ENCODE data around the gene MATCAP1. TPM values are rescaled to one million over a fixed set of nuclear protein-coding genes. Genes with fewer than 3 reads are reported as not detected.

Gene MATCAP1
- total RNA-seq, 1 experiment from 2014 or later, result 33.9 TPM

- H3K4me1 ChIP-seq (ENCODE audit: insufficient read depth, low read length, poor library complexity, severe bottlenecking), result no peaks in the 10 kb centered on the region
- no peak for TF ChIP-seq EZH2 (IDR thresholded peaks at IDR 0.05; ENCODE audit: borderline replicate concordance, low read depth, low read length, poor library complexity, severe bottlenecking)
- TF ChIP-seq CTCF (conservative IDR thresholded peaks at IDR 0.05; ENCODE audit: low read depth, low read length), result no peak
- DNase-seq (ENCODE audit: low spot score), result no peak
- POLR2A ChIA-PET (ENCODE audit: low non-redundant PET), result no interaction called here
- no peaks in the 10 kb centered on the region for H3K9me3 ChIP-seq (ENCODE audit: low read depth, low read length, poor library complexity, severe bottlenecking)
- no TSS peak for BruUV-seq (replicated peaks)
- CTCF ChIA-PET, result interaction anchor here (0.8 kb wide), 1 partner anchor 10 kb away, joined by 4 read pairs; no protein-coding TSS in a partner anchor
- intact Hi-C loops (cut with micrococcal nuclease; ENCODE audit: unreplicated experiment), result no loop called here
- H3K36me3 ChIP-seq (ENCODE audit: insufficient read depth, low read length, poor library complexity, severe bottlenecking), result peaks cover 85% of the 10 kb centered on the region
- no peaks in the 10 kb centered on the region for H3K27me3 ChIP-seq (replicated peaks; ENCODE audit: insufficient read depth, low read depth, low read length, poor library complexity)
- H3K4me3 ChIP-seq (ENCODE audit: low read depth, low read length, poor library complexity, severe bottlenecking), result no peak overlapping the region
- no peak overlapping the region for H3K27ac ChIP-seq (ENCODE audit: low read depth, low read length, poor library complexity, severe bottlenecking)
These were observed 38.8 kb downstream of the MATCAP1 start for GRCh38 chr16:67144943-67145342.

GRCh38 chr16:67142342-67142741, 41.4 kb downstream of the MATCAP1 start:
- Histone ChIP-seq H3K9me3 (ENCODE audit: low read depth, low read length, poor library complexity, severe bottlenecking) (no peaks in the 10 kb centered on the region), H3K4me3 (ENCODE audit: low read depth, low read length, poor library complexity, severe bottlenecking) (no peak overlapping the region), H3K27me3 (replicated peaks; ENCODE audit: insufficient read depth, low read depth, low read length, poor library complexity) (no peaks in the 10 kb centered on the region), H3K4me1 (ENCODE audit: insufficient read depth, low read length, poor library complexity, severe bottlenecking) (no peaks in the 10 kb centered on the region), H3K36me3 (ENCODE audit: insufficient read depth, low read length, poor library complexity, severe bottlenecking) (peaks cover 75% of the 10 kb centered on the region), H3K27ac (ENCODE audit: low read depth, low read length, poor library complexity, severe bottlenecking) (no peak overlapping the region)
- no peak for TF ChIP-seq CTCF (conservative IDR thresholded peaks at IDR 0.05; ENCODE audit: low read depth, low read length)
- no peak for TF ChIP-seq EZH2 (IDR thresholded peaks at IDR 0.05; ENCODE audit: borderline replicate concordance, low read depth, low read length, poor library complexity, severe bottlenecking)
- CTCF ChIA-PET, result no interaction called here
- BruUV-seq (replicated peaks), result no TSS peak
- no peak for DNase-seq (ENCODE audit: low spot score)
- intact Hi-C loops (cut with micrococcal nuclease; ENCODE audit: unreplicated experiment), result no loop called here
- POLR2A ChIA-PET (ENCODE audit: low non-redundant PET), result no interaction called here

- Histone ChIP-seq H3K27me3 (replicated peaks; ENCODE audit: insufficient read depth, low read depth, low read length, poor library complexity) (no peaks in the 10 kb centered on the region), H3K36me3 (ENCODE audit: insufficient read depth, low read length, poor library complexity, severe bottlenecking) (peaks cover 66% of the 10 kb centered on the region), H3K4me1 (ENCODE audit: insufficient read depth, low read length, poor library complexity, severe bottlenecking) (no peaks in the 10 kb centered on the region), H3K9me3 (ENCODE audit: low read depth, low read length, poor library complexity, severe bottlenecking) (no peaks in the 10 kb centered on the region), H3K27ac (ENCODE audit: low read depth, low read length, poor library complexity, severe bottlenecking) (no peak overlapping the region), H3K4me3 (ENCODE audit: low read depth, low read length, poor library complexity, severe bottlenecking) (no peak overlapping the region)
- POLR2A ChIA-PET (ENCODE audit: low non-redundant PET), result no interaction called here
- no peak for DNase-seq (ENCODE audit: low spot score)
- intact Hi-C loops (cut with micrococcal nuclease; ENCODE audit: unreplicated experiment), result no loop called here
- no TSS peak for BruUV-seq (replicated peaks)
- no peak for TF ChIP-seq EZH2 (IDR thresholded peaks at IDR 0.05; ENCODE audit: borderline replicate concordance, low read depth, low read length, poor library complexity, severe bottlenecking)
- no peak for TF ChIP-seq CTCF (conservative IDR thresholded peaks at IDR 0.05; ENCODE audit: low read depth, low read length)
- CTCF ChIA-PET, result no interaction called here
These were observed 42.4 kb downstream of the MATCAP1 start for GRCh38 chr16:67141391-67141790.
